SK-N-SH (cell line): ENCODE data around the gene HS3ST5. TPM values are rescaled to one million over a fixed set of nuclear protein-coding genes. Genes with fewer than 3 reads are reported as not detected.

Experiments used
- CTCF ChIA-PET: fragments of 300-600, 350-600 bp; formaldehyde crosslinking; extraction: SDS; loops from one replicate; lab custom pipeline; 2021; lab: Yijun Ruan, JAX
- POLR2A ChIA-PET: fragments of 350-600 bp; sonication (Branson Sonifier 250); formaldehyde crosslinking; extraction: SDS; loops from one replicate; lab custom pipeline; 2020; ENCODE audit warnings: antibody characterized with exemption, inconsistent platforms; lab: Yijun Ruan, JAX
- DNase-seq: peaks from one replicate; pipeline ENCODE4 v3.0.0; 2012
- H2AFZ ChIP-seq: fragments of 200-600 bp; sonication (generic); 2 replicates; pipeline ENCODE4 v1.8.1; 2016; ENCODE audit warnings: antibody characterized with exemption, mild to moderate bottlenecking, low read depth
- H3F3A ChIP-seq: fragments of 200-600 bp; sonication (generic); replicated peaks from 2 replicates; pipeline ENCODE3; 2016; ENCODE audit warnings: antibody characterized with exemption, mild to moderate bottlenecking; ENCODE audit not compliant: insufficient read depth
- H3K27ac ChIP-seq, 2 experiments: fragments of 200-500 bp in 1 of 2; fragments of 200-600 bp in 1 of 2; sonication (Bioruptor generic) in 1 of 2; sonication (generic), shearing (Covaris generic) in 1 of 2; 2 replicates each; pipeline versions ENCODE4 v1.5.1 to v1.6.1; 2014 to 2016; ENCODE audit warnings: low read depth in 2 of 2, inconsistent platforms in 1 of 2, low read length in 1 of 2, mild to moderate bottlenecking in 1 of 2, mixed read lengths in 1 of 2
- H3K27me3 ChIP-seq: fragments of 200-600 bp; sonication (generic), shearing (Covaris generic); 2 replicates; pipeline ENCODE4 v1.6.1; 2016; ENCODE audit warnings: mixed run types; ENCODE audit not compliant: insufficient read depth
- H3K36me3 ChIP-seq, 2 experiments: fragments of 200-500 bp in 1 of 2; fragments of 200-600 bp in 1 of 2; sonication (Bioruptor generic) in 1 of 2; sonication (generic) in 1 of 2; replicated peaks in 1 of 2; 2 replicates each; pipeline versions ENCODE3 to v1.5.1; 2014 to 2016; ENCODE audit warnings: low read length in 1 of 2, mild to moderate bottlenecking in 1 of 2; ENCODE audit not compliant: insufficient read depth in 2 of 2, control insufficient read depth in 1 of 2
- H3K4me1 ChIP-seq, 2 experiments: fragments of 200-500 bp in 1 of 2; fragments of 200-600 bp in 1 of 2; sonication (Bioruptor generic) in 1 of 2; sonication (generic), shearing (Covaris generic) in 1 of 2; 2 replicates each; pipeline versions ENCODE4 v1.5.1 to v1.6.1; 2014 to 2016; ENCODE audit warnings: low read depth in 1 of 2, low read length in 1 of 2, mixed run types in 1 of 2; ENCODE audit not compliant: insufficient read depth in 2 of 2, control insufficient read depth in 1 of 2
- H3K4me2 ChIP-seq: fragments of 200-600 bp; sonication (generic), shearing (Covaris generic); 2 replicates; pipeline ENCODE4 v1.6.1; 2017; ENCODE audit warnings: mixed run types
- H3K4me3 ChIP-seq, 2 experiments: fragments of 200-500 bp in 1 of 2; fragments of 200-600 bp in 1 of 2; sonication (Bioruptor generic) in 1 of 2; sonication (generic), shearing (Covaris generic) in 1 of 2; 2 replicates each; pipeline versions ENCODE4 v1.5.1 to v1.8.1; 2014 to 2016; ENCODE audit warnings: low read depth in 2 of 2, inconsistent platforms in 1 of 2, low read length in 1 of 2, mild to moderate bottlenecking in 1 of 2, mixed read lengths in 1 of 2, moderate library complexity in 1 of 2
- H3K79me2 ChIP-seq: fragments of 200-600 bp; sonication (generic); 2 replicates; pipeline ENCODE4 v1.8.1; 2017; ENCODE audit warnings: mild to moderate bottlenecking; ENCODE audit not compliant: insufficient read depth
- H3K9ac ChIP-seq: fragments of 200-600 bp; sonication (generic); 2 replicates; pipeline ENCODE4 v1.6.1; 2017; ENCODE audit warnings: mixed run types
- H3K9me2 ChIP-seq: fragments of 200-600 bp; sonication (generic); 2 replicates; pipeline ENCODE4 v1.6.1; 2017; ENCODE audit warnings: mixed run types
- H3K9me3 ChIP-seq: fragments of 200-600 bp; sonication (generic); 2 replicates; pipeline ENCODE4 v1.6.1; 2017; ENCODE audit warnings: mixed run types, mild to moderate bottlenecking, moderate library complexity
- H4K20me1 ChIP-seq: fragments of 200-600 bp; sonication (generic); 2 replicates; pipeline ENCODE4 v1.6.1; 2017; ENCODE audit warnings: mild to moderate bottlenecking, mixed run types; ENCODE audit not compliant: insufficient read depth
- FOXJ3 ChIP-seq: sonication (generic); formaldehyde crosslinking; IDR thresholded peaks from 2 replicates; pipeline ENCODE4 v1.5.1; 2020; ENCODE audit warnings: mild to moderate bottlenecking, missing genetic modification reagents
- FOXM1 ChIP-seq: IDR thresholded peaks from 2 replicates; pipeline ENCODE4 v1.4.0; 2012; ENCODE audit warnings: low read depth, mild to moderate bottlenecking
- MEF2A ChIP-seq: IDR thresholded peaks from 2 replicates; pipeline ENCODE4 v1.4.0; 2012; ENCODE audit warnings: low read depth, borderline replicate concordance
- NFIC ChIP-seq: IDR thresholded peaks from 2 replicates; pipeline ENCODE4 v1.4.0; 2012; ENCODE audit warnings: borderline replicate concordance
- POLR2AphosphoS5 ChIP-seq: IDR thresholded peaks from 2 replicates; pipeline ENCODE4 v1.6.1; 2012; ENCODE audit warnings: low read depth, low read length
- RCOR1 ChIP-seq: fragments of 150-350 bp; IDR thresholded peaks from 2 replicates; pipeline ENCODE4 v1.6.1; 2017; ENCODE audit warnings: antibody characterized with exemption, low read length
- TAF1 ChIP-seq: IDR thresholded peaks from 2 replicates; pipeline ENCODE4 v1.6.1; 2012; ENCODE audit warnings: low read depth, mild to moderate bottlenecking, low read length, moderate library complexity, borderline replicate concordance
- YY1 ChIP-seq: IDR thresholded peaks from 2 replicates; pipeline ENCODE4 v1.4.0; 2012; ENCODE audit warnings: low read depth, mild to moderate bottlenecking
- WGBS: methylation state at CpG from one replicate; pipeline ENCODE4 v1.1.6; 2017; ENCODE audit warnings: low lambda C conversion rate; 5-methylcytosine and 5-hydroxymethylcytosine counted together
- polyA plus RNA-seq, 3 experiments: library from polyadenylated mRNA; depleted of rRNA; stranded (reverse); fragments of >200 nt; gene quantifications; 2 replicates each; pipeline ENCODE4 v1.2.3, GENCODE V29; 2012
- TF ChIP-seq, protein P1 (sequence below): fragments of 150-350 bp; IDR thresholded peaks from 2 replicates; pipeline ENCODE4 v1.6.1; 2017; ENCODE audit warnings: antibody characterized with exemption, low read length, low read depth, borderline replicate concordance
- TF ChIP-seq, protein P2 (sequence below): IDR thresholded peaks from 2 replicates; pipeline ENCODE4 v1.4.0; 2012; ENCODE audit warnings: low read depth, borderline replicate concordance
- TF ChIP-seq, protein P3 (sequence below): IDR thresholded peaks from 2 replicates; pipeline ENCODE4 v1.4.0; 2012; ENCODE audit warnings: low read depth

HS3ST5 gene
- polyA plus RNA-seq, 1 of the 3 experiments (the other 2 are of a cell fraction), result 0.02 TPM

DNA sequence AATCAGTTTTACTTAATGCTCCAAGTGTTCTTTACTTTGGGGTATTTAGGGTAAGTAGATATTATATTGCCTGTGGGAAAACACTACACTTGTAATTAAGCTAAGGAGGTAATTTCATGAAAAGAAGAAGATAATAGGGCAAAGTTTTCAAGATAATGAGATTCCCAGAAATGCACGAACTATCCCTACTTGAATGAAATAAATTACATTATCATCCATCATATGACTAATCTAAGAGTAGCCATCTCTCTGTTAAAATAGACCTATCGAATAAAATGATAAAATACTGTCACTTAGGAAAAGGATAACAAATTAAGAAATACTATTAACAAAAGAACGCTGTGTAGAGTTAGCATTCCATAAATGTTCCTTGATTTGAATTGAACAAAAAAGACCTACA, 236.8 kb downstream of the HS3ST5 start:
- POLR2A ChIA-PET, result no interaction called here
- WGBS, result 19% methylated on average over 3 of the region's 3 CpGs

DNA sequence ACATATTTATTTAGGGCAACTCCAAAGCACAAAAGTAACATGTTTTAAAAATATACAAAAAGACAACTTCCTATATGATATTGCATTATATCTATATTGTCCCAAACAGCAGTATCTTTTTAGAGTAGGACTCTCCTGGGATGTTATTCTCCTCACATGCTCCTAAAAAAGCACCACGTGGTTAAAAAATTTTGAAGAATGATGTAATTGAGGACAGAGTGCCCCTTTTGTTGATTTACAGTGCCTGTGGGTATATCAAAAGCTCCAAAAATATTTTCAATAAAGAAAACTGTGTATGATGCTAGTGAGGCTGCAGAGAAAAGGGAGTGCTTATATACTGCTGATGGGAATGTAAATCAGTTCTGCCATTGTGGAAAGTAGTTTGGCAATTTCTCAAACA, 241.6 kb downstream of the HS3ST5 start:
- Histone ChIP-seq H3K27me3 (no peaks in the 10 kb centered on the region; the same call in 1 of the 2 replicates), H3K4me3 (no peak overlapping the region), H3K36me3 (no peaks in the 10 kb centered on the region), H3K79me2 (no peaks in the 10 kb centered on the region), H3K4me1 (no peaks in the 10 kb centered on the region; a peak in 1 of 4 replicates), H4K20me1 (no peaks in the 10 kb centered on the region), H2AFZ (no peak overlapping the region), H3F3A (no peaks in the 10 kb centered on the region), H3K27ac (no peak overlapping the region), H3K9ac (no peak overlapping the region), H3K4me2 (no peak overlapping the region), H3K9me3 (no peaks in the 10 kb centered on the region), H3K9me2 (no peaks in the 10 kb centered on the region)
- ChIA-PET POLR2A (no interaction called here), CTCF (interaction anchor here (1.1 kb wide), 2 partner anchors 15 to 203 kb away, joined by 3 read pairs; no protein-coding TSS in a partner anchor)
- TF ChIP-seq FOXJ3 (no peak), FOXM1 (no peak), TAF1 (no peak), RCOR1 (no peak)
- TF ChIP-seq, protein P1, sequence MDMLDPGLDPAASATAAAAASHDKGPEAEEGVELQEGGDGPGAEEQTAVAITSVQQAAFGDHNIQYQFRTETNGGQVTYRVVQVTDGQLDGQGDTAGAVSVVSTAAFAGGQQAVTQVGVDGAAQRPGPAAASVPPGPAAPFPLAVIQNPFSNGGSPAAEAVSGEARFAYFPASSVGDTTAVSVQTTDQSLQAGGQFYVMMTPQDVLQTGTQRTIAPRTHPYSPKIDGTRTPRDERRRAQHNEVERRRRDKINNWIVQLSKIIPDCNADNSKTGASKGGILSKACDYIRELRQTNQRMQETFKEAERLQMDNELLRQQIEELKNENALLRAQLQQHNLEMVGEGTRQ, result no peak
- TF ChIP-seq, protein P2, sequence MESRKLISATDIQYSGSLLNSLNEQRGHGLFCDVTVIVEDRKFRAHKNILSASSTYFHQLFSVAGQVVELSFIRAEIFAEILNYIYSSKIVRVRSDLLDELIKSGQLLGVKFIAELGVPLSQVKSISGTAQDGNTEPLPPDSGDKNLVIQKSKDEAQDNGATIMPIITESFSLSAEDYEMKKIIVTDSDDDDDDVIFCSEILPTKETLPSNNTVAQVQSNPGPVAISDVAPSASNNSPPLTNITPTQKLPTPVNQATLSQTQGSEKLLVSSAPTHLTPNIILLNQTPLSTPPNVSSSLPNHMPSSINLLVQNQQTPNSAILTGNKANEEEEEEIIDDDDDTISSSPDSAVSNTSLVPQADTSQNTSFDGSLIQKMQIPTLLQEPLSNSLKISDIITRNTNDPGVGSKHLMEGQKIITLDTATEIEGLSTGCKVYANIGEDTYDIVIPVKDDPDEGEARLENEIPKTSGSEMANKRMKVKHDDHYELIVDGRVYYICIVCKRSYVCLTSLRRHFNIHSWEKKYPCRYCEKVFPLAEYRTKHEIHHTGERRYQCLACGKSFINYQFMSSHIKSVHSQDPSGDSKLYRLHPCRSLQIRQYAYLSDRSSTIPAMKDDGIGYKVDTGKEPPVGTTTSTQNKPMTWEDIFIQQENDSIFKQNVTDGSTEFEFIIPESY, result no peak
- TF ChIP-seq, protein P3, sequence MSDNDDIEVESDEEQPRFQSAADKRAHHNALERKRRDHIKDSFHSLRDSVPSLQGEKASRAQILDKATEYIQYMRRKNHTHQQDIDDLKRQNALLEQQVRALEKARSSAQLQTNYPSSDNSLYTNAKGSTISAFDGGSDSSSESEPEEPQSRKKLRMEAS, result no peak
- 11% methylated on average over 1 of the region's 1 CpG for WGBS
- DNase-seq, result no peak

More for the DNA sequence above, 236.8 kb downstream of the HS3ST5 start:
- Histone ChIP-seq H3K79me2 (no peaks in the 10 kb centered on the region), H3K4me1 (no peaks in the 10 kb centered on the region; a peak in 2 of 4 replicates), H3K27ac (no peak overlapping the region), H3F3A (no peaks in the 10 kb centered on the region), H3K9me2 (no peaks in the 10 kb centered on the region), H3K9me3 (no peaks in the 10 kb centered on the region), H3K4me3 (no peak overlapping the region), H3K27me3 (no peaks in the 10 kb centered on the region; the same call in none of the 2 replicates), H3K4me2 (no peak overlapping the region), H3K36me3 (no peaks in the 10 kb centered on the region), H4K20me1 (no peaks in the 10 kb centered on the region), H2AFZ (no peak overlapping the region)
- CTCF ChIA-PET, result interaction anchor here (0.6 to 5.2 kb wide), 3 partner anchors 8 to 195 kb away, joined by 3 to 28 read pairs (median 3); no protein-coding TSS in a partner anchor
- no peak for DNase-seq
- TF ChIP-seq YY1, result no peak
- TF ChIP-seq POLR2AphosphoS5, result no peak
- no peak for TF ChIP-seq TAF1
- no peak for TF ChIP-seq NFIC
- no peak for TF ChIP-seq MEF2A
- TF ChIP-seq, all 33 proteins: peak for 0
- no peak overlapping the region for H3K9ac ChIP-seq
